Urothelium cell line (cell line): ENCODE measurements around the gene DSCAM.

Experiments
- DNase-seq: peaks from one replicate; pipeline ENCODE4 v3.0.0; 2011; ENCODE audit warnings: low spot score, mixed read lengths
- FAIRE-seq: peaks from 2 replicates; lab custom pipeline; 2011; peaks lifted over from hg19 to GRCh38; lab: Jason Lieb, UNC

The DSCAM gene

DNA sequence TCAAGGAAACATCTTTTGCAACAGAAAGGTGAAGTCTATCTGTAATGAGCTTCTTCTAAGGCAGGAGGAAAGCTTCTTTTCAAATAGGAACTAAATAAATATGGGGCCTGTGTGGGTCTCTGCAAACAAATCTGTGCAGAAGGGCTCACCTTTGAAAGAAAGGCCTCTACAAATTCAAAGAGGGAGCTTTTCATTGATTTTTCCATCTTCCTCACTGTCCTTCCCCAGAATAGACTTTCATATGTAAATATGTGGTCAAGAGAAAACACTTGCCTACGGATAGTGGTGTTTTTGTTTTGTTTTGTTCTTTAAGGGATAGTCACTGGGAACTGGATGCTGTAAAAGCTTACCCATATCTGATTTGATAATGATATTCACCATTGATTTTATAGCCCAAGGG lies 223.4 kb downstream of the DSCAM start:
- DNase-seq, result no peak
- no peak for FAIRE-seq

- FAIRE-seq, result no peak
- peak; percentile 1 for DNase-seq
Measured at GRCh38 chr21:40622531-40622930, 224.4 kb downstream of the DSCAM start.

GRCh38 chr21:40620386-40621145 lies 226.4 kb downstream of the DSCAM start:
- no peak for DNase-seq
- no peak for FAIRE-seq

DNA sequence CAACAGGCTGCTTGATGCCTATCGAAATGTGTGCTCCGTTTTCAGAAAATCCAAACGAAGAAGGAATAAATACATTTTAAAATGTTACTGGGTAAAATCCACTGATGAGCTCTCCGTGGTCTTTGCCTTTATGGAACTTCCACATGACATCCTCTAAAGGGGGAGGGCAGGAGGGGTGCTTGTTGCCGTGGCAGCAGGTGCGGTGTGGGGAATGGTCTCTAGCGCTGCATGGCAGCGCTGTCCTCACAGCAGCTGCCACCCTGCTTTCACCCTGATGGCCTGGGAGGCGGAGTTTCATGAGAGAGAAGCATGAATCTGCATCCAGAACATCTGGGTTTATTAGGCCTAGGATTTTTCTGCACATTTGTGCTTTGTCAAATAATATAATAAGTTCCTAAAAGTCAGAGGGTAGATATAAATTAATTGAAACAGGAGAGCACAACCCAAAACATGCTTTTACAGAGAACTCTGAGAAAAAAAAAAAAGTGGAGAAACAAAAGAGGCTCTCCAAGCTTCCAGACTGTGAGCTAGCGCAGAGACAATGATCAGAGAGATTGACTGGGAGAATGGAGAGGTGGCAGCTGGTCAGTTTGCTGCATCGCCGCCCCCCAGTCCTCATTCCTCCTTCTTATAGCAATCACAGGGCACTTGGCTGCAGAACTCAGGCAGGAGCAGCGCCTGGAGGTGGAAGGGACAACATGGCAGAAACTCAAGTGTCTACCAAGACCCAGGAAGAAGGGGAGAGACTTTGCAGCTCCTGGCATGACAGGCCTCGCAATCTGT lies 228.6 kb downstream of the DSCAM start:
- FAIRE-seq, result no peak
- DNase-seq, result no peak

GRCh38 chr21:40616377-40616704 lies 230.6 kb downstream of the DSCAM start:
- DNase-seq (no peak), FAIRE-seq (no peak)

GRCh38 chr21:40615505-40616376 lies 231.2 kb downstream of the DSCAM start:
- no peak for FAIRE-seq
- no peak for DNase-seq

- no peak for DNase-seq
- no peak for FAIRE-seq
Measured at GRCh38 chr21:40613546-40614030, 233.4 kb downstream of the DSCAM start.

- DNase-seq (no peak), FAIRE-seq (no peak)
Measured at GRCh38 chr21:40610345-40610744, 236.6 kb downstream of the DSCAM start.

GRCh38 chr21:40606341-40606740 lies 240.6 kb downstream of the DSCAM start:
- FAIRE-seq (no peak), DNase-seq (no peak)

DNA sequence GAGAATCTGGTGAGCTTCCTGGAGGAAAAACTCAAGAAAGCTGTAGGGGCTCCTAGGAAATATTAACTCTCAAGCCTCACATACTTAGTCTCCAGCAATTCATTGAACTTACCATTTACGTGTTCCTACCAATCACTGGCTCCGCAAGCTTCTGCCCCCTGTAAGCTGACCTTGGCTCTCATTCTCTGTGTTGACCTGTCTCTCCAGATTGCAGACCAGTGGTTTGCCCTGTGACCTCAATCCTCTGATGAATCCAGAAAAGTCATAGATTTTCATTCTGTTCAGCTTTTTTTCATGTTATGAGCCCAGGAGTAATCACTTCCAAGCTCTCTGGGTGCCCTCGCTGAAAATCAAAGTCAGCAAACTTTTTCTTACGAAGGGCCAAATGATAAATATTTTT lies 241.9 kb downstream of the DSCAM start:
- FAIRE-seq (no peak), DNase-seq (no peak)

DNA sequence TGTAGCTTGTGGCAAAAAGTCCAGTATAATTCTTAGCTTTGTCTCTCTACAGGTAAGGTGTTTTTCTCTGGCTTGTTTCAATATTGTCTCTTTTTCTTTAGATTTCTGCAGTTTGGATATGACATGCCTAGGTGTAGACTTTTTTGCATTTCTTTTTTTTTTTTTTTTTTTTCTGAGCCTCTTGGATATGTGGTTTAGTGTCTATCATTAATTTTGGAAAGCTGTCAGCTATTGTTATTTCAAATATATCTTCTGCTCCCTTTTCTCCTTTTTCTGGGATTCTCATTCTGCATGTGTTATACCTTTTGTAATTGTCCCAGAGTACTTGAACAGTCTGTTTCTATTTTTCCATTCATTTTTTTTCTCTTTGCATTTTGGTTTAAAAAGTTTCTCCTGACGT lies 243.2 kb downstream of the DSCAM start:
- no peak for DNase-seq
- FAIRE-seq, result no peak

DNA sequence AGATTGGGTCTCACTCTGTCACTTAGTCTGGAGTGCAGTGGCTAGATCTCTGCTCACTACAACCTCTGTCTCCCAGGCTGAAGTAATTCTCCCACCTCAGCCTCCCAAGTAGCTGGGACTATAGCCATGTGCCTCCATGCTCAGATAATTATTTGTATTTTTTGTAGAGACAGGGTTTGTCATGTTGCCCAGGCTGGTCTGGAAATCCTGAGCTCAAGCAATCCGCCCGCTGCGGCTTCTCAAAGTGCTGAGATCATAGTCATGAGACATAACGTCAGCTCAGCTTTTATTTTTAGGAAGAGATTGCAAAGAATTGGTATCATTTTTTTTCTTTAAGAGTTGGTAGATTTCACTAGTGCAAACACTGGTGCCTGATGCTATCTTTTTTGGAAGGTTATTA lies 244.9 kb downstream of the DSCAM start:
- FAIRE-seq, result no peak

DNA sequence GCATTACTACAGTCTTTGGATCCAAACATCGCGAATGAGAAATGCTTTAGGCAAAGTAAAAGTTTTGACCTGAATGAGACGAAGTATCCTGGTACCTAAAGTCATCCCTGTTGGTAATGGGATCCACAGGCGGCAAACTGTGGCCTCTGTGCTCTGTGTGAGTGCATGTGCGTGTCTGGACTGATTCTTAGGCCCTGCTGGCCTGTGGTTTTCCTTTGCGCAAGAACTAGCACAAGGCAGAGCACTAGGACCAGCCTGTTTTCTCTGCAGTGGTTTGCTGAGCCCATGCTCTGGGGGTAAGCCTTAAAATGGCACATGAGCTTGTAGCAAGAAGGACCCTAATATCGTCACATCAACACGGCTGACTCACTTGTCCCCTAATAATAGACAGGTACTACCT lies 251.2 kb downstream of the DSCAM start:
- DNase-seq (no peak), FAIRE-seq (no peak)

More for the DNA sequence above, 244.9 kb downstream of the DSCAM start:
- no peak for DNase-seq

- FAIRE-seq (no peak), DNase-seq (no peak)
Measured at GRCh38 chr21:40587736-40588346, 259.1 kb downstream of the DSCAM start.

- no peak for FAIRE-seq
Measured at GRCh38 chr21:40586575-40586974, 260.4 kb downstream of the DSCAM start.

DNA sequence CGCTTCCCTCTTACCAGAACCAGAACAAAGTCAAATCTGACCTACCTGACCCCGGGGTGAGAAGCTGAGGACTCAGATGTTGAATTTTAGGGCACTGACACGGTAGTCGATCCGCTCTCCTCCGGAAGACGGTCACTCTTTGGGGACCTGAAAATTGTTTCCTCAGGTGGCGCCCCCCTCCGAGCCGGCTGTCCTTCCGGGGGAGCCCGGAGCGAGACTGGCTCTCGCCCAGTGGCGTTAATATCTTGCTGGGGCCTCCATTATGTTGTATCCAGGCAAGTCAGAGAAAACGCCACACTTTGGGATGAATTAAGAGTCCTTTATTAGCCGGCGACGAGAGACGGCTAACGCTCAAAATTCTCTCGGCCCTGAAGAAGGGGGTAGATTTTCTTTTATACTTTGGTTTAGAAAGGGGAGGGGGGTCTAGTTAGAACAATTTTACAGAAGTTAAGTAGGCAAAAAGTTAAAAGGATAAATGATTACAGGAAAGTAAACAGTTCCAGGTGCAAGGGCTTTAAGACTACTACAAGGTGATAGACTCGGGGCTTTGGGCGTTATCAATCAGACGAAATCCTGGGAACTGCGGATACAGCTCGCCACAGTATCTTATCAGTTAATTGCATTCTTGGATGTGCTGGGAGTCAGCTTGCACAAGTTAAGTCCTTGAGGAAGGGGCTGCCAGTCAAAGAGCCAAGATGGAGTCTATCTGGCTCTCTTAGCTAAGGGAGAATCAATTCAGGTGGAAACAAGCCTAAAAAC lies 269.5 kb downstream of the DSCAM start:
- FAIRE-seq (no peak), DNase-seq (no peak)

More at GRCh38 chr21:40586575-40586974, 260.4 kb downstream of the DSCAM start:
- no peak for DNase-seq

DNA sequence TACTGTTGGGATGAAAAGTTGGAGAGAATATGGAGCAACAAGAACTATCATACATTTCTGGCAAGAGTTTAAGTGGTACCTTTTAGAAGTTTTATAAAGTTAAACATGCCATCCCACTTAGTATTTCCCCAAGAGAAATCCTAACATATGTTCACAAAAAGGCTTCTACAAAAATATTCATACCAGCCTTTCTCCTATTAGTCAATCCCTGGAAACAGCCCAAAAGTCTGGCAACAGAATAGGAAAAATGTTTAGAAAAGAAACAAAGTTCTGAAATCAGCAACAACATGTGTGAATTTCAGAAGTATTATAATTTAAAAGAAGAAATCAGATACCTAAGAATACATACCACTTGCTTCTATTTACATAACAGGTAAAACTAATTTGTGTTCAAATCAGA lies 271.0 kb downstream of the DSCAM start:
- DNase-seq, result no peak
- FAIRE-seq, result no peak

- no peak for FAIRE-seq
Measured at GRCh38 chr21:40569357-40569756, 277.6 kb downstream of the DSCAM start.

GRCh38 chr21:40568807-40569206 lies 278.2 kb downstream of the DSCAM start:
- FAIRE-seq (no peak), DNase-seq (no peak)

More at GRCh38 chr21:40569357-40569756, 277.6 kb downstream of the DSCAM start:
- DNase-seq, result no peak

DNA sequence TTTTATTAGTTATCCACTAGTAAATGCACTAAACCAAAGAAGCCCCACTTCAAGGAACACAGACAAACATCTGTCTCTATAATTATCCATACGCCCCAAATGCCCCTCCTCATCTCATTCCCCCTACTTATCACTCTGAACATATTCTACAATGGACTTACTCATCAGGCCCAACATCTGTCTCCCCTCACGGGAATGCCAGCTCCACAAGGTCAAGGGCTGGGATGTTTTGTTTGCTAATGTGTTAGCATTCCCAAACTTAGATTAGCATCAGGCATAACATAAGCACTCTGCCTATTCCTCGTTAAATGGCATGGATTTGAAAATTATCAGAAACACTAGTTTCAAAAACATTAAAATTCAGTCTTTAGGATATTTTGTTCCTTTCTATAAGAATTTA lies 279.5 kb downstream of the DSCAM start:
- FAIRE-seq (no peak), DNase-seq (no peak)
